GM19240 (cell line): Measurements from ENCODE around the gene PPM1K.

Source experiments
- DNase-seq: peaks from one replicate; pipeline ENCODE4 v3.0.0; 2011; ENCODE audit warnings: low spot score; ENCODE audit not compliant: insufficient read length

PPM1K gene

GRCh38 chr4:88219099-88219498, 65.3 kb downstream of the PPM1K start:
- no peak for DNase-seq

GRCh38 chr4:88217169-88217568, 67.2 kb downstream of the PPM1K start:
- no peak for DNase-seq

- no peak for DNase-seq
These were observed 68.0 kb downstream of the PPM1K start for GRCh38 chr4:88216395-88216794.

- no peak for DNase-seq
These were observed 69.0 kb downstream of the PPM1K start for GRCh38 chr4:88215351-88215750.

- DNase-seq: no peak
These were observed 72.2 kb downstream of the PPM1K start for GRCh38 chr4:88212253-88212561.

DNA sequence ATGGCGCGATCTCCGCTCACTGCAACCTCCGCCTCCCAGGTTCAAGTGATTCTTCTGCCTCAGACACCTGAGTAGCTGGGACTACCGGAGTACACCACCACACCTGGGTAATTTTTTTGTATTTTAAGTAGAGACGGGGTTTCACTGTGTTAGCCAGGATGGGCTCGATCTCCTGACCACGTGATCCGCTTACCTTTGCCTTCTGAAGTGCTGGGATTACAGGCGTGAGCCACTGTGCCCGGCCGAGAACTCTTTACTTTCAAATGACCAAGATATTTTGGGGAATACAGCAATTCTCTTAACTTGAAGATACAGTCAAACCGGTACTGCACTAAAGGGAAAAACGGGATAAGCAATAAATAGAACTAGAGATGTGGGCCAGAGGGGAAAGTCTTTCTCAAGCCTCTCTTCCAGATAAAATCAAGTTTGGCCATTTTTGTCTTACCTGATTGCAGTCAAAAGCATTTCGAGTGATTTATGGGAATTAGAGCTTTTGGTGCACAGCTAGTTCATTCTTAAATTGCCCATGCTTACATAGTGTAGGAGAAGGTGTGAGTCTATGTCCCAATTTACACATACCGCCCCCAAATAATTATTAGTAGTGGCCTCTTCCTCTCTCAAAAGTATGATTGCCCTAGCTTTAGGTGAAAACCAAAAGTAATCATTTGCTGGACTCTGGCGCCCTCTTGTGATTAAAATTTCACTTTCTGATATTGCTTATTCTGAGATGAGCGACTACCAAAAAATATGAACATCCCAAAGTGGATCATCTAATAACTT, 72.7 kb downstream of the PPM1K start:
- DNase-seq: no peak

DNA sequence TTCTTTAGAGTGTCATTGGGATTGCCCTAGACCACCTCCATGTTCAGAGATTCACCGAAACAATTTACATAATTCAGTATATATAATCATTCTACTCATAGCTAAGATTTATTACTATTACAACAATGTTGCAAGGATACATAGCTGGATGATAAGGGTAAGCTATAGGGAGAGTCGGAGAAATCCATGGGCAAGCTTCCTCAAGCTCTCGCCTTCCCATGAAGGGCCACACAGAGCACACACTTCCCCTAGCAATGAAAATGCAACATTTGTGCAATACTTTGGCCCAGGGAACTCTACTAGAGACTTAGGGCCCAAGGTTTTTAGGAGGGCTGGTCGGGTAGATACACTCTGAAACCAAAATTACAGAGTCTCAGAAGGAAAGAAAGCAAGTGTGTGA, 76.2 kb downstream of the PPM1K start:
- no peak for DNase-seq
